Body of pancreas (tissue), 4 donors: ENCODE data around the gene INTS15.

Experiments used
- CTCF ChIP-seq, 7 experiments: fragments of 450-650 bp in 4 of 7; fragments of 200-600 bp in 3 of 7; sonication (generic) in 3 of 7; IDR thresholded peaks; one replicate each; pipeline ENCODE4 v1.5.1; 2016 to 2019; ENCODE audit warnings: antibody characterized with exemption in 7 of 7
- POLR2A ChIP-seq, 3 donors: fragments of 450-650 bp; IDR thresholded peaks; one replicate each; pipeline ENCODE4 v1.6.1; 2016; ENCODE audit warnings: antibody characterized with exemption in 3 of 3, mild to moderate bottlenecking in 2 of 3

- TF ChIP-seq POLR2A (IDR thresholded peaks at IDR 0.05) (no peak), CTCF (IDR thresholded peaks at IDR 0.05) (no peak)
Observed at GRCh38 chr7:6608794-6609193, 19.0 kb downstream of the INTS15 start.
